A673 (cell line): Measurements from ENCODE around the gene PALLD. TPM values are rescaled to one million over a fixed set of nuclear protein-coding genes. Genes with fewer than 3 reads are reported as not detected.

Experiments used
- BruUV-seq: library from RNA; stranded (reverse); fragments of 400-500 nt; replicated peaks from 2 replicates; lab custom pipeline; 2021; lab: Mats Ljungman, UMichigan
- CTCF ChIA-PET: fragments of 300-600 bp; sonication (Branson Sonifier 250); formaldehyde crosslinking; loops from one replicate; lab custom pipeline; 2022; ENCODE audit warnings: antibody characterized with exemption; lab: Charles Lee
- POLR2A ChIA-PET: fragments of 300-600 bp; sonication (Branson Sonifier 250); formaldehyde crosslinking; loops from one replicate; lab custom pipeline; 2022; ENCODE audit warnings: antibody characterized with exemption; ENCODE audit not compliant: low non-redundant PET; lab: Charles Lee
- DNase-seq: peaks from one replicate; pipeline ENCODE4 v3.0.0-alpha.2; 2015; ENCODE audit warnings: low spot score
- H3K27ac ChIP-seq: fragments of 200-600 bp; sonication (generic); 2 replicates; pipeline ENCODE4 v1.5.1; 2016; ENCODE audit warnings: mixed run types, low read depth, mild to moderate bottlenecking, mixed read lengths, antibody characterized with exemption, low read length; ENCODE audit not compliant: poor library complexity, severe bottlenecking
- H3K27me3 ChIP-seq: fragments of 200-600 bp; sonication (generic); replicated peaks from 2 replicates; pipeline ENCODE4 v1.6.1; 2017; ENCODE audit warnings: mixed run types, low read depth, mild to moderate bottlenecking, mixed read lengths, antibody characterized with exemption, low read length; ENCODE audit not compliant: insufficient read depth, poor library complexity
- H3K36me3 ChIP-seq: fragments of 200-600 bp; sonication (generic); 2 replicates; pipeline ENCODE4 v1.6.1; 2016; ENCODE audit warnings: mixed run types, mild to moderate bottlenecking, mixed read lengths, antibody characterized with exemption, low read length; ENCODE audit not compliant: insufficient read depth, poor library complexity, severe bottlenecking
- H3K4me1 ChIP-seq: fragments of 200-600 bp; sonication (generic); 2 replicates; pipeline ENCODE4 v1.6.1; 2017; ENCODE audit warnings: mixed run types, mild to moderate bottlenecking, mixed read lengths, antibody characterized with exemption, low read length; ENCODE audit not compliant: insufficient read depth, poor library complexity, severe bottlenecking
- H3K4me3 ChIP-seq: fragments of 200-600 bp; sonication (generic); 2 replicates; pipeline ENCODE4 v1.5.1; 2016; ENCODE audit warnings: low read depth, mixed run types, mild to moderate bottlenecking, mixed read lengths, low read length; ENCODE audit not compliant: poor library complexity, severe bottlenecking
- H3K9me3 ChIP-seq: fragments of 200-600 bp; sonication (generic); 2 replicates; pipeline ENCODE4 v1.6.1; 2016; ENCODE audit warnings: mixed run types, low read depth, mild to moderate bottlenecking, mixed read lengths, antibody characterized with exemption, low read length; ENCODE audit not compliant: poor library complexity, severe bottlenecking
- EZH2 ChIP-seq: fragments of 200-600 bp; sonication (generic); IDR thresholded peaks from 2 replicates; pipeline ENCODE4 v1.6.1; 2017; ENCODE audit warnings: borderline replicate concordance, low read depth, mild to moderate bottlenecking, mixed read lengths, antibody characterized with exemption, low read length; ENCODE audit not compliant: poor library complexity, severe bottlenecking
- intact Hi-C: fragments of 100-400 bp; cut with micrococcal nuclease; formaldehyde crosslinking; loops from one replicate; pipeline ENCODE4 v1.10.0; 2022; ENCODE audit not compliant: unreplicated experiment
- total RNA-seq: library from RNA; stranded (reverse); gene quantifications from 2 replicates; pipeline ENCODE4 v1.2.3, GENCODE V29; 2021
- TF ChIP-seq, protein P1 (sequence below): fragments of 300-800, 200-600 bp; sonication (generic); conservative IDR thresholded peaks from 2 replicates; pipeline ENCODE4 v1.5.1; 2017; ENCODE audit warnings: low read depth, mild to moderate bottlenecking, antibody characterized with exemption, low read length, moderate library complexity, mixed read lengths

PALLD gene
- total RNA-seq, 1 experiment from 2014 or later, result 44.1 TPM

DNA sequence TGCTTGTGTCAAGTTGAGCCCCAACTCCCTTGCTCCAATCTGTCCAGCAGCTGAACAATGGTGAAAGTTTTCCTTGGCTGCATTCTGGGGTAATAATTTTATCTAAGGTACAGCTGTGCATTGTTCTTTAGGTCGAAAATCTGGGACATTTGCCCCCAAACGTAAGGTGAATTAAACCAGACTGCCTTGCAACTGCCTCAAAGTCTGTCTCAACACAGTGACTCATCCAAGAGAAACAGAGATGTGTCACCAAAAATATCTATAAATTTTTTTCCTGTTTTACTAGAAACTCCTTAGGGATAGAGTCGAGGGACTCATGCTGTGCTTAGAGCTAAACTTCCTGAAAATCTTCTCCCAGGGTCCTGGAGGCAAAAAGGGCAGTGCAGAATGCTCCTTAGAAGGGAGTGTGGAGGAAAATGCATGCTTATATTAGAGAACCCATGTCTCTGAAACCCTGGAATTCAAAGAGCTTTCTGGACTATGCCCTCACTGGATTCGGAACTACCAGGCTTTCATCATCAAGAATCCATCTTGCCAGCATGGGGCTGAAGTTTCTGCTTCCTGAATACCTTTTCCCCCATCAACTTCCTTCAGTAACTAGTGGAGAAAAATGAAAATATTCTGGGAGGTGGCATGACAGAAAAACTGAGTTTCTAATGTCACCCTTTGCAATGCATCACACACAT is 115.7 kb downstream of the PALLD start:
- Histone ChIP-seq H3K4me1 (peaks cover 75% of the 10 kb centered on the region), H3K27me3 (no peaks in the 10 kb centered on the region), H3K4me3 (no peak overlapping the region), H3K36me3 (no peaks in the 10 kb centered on the region), H3K27ac (peak overlapping the region; percentile 27), H3K9me3 (no peaks in the 10 kb centered on the region)
- CTCF ChIA-PET, result no interaction called here
- TF ChIP-seq, protein P1, sequence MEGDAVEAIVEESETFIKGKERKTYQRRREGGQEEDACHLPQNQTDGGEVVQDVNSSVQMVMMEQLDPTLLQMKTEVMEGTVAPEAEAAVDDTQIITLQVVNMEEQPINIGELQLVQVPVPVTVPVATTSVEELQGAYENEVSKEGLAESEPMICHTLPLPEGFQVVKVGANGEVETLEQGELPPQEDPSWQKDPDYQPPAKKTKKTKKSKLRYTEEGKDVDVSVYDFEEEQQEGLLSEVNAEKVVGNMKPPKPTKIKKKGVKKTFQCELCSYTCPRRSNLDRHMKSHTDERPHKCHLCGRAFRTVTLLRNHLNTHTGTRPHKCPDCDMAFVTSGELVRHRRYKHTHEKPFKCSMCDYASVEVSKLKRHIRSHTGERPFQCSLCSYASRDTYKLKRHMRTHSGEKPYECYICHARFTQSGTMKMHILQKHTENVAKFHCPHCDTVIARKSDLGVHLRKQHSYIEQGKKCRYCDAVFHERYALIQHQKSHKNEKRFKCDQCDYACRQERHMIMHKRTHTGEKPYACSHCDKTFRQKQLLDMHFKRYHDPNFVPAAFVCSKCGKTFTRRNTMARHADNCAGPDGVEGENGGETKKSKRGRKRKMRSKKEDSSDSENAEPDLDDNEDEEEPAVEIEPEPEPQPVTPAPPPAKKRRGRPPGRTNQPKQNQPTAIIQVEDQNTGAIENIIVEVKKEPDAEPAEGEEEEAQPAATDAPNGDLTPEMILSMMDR, result no peak
- TF ChIP-seq EZH2, result no peak
- intact Hi-C loops, result loop anchor here (2.0 kb wide), 1 partner anchor 18 kb away; no protein-coding TSS in a partner anchor
- POLR2A ChIA-PET, result no interaction called here
- BruUV-seq, result no TSS peak
- peak; percentile 55 for DNase-seq

DNA sequence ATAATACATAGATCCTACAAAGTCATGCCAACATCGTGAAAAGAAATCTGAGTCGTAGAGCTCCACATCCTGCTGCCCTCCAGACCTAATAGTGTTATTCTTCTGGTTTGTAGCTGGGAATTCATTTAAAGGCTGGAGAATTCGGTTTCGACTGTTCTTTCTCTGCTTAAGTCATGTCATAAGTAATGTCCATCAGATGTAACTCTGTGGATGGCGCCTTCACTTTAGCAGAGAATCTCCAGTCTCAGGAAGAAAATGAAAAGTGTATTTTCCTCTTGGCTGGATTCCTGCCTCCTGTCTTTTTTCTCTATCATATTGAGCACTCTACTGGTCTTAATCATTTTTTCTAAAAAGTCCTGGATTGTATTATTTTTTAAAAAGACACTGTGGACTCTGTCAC is 117.0 kb downstream of the PALLD start:
- Histone ChIP-seq H3K27me3 (no peaks in the 10 kb centered on the region), H3K36me3 (no peaks in the 10 kb centered on the region), H3K9me3 (no peaks in the 10 kb centered on the region), H3K4me1 (peaks cover 63% of the 10 kb centered on the region), H3K4me3 (no peak overlapping the region), H3K27ac (peak overlapping the region; percentile 14)
- no TSS peak for BruUV-seq
- ChIA-PET CTCF (no interaction called here), POLR2A (no interaction called here)
- DNase-seq, result no peak
- TF ChIP-seq, protein P1, result no peak
- TF ChIP-seq EZH2, result no peak
- intact Hi-C loops, result loop anchor here (2.0 kb wide), 1 partner anchor 17 kb away; no protein-coding TSS in a partner anchor

DNA sequence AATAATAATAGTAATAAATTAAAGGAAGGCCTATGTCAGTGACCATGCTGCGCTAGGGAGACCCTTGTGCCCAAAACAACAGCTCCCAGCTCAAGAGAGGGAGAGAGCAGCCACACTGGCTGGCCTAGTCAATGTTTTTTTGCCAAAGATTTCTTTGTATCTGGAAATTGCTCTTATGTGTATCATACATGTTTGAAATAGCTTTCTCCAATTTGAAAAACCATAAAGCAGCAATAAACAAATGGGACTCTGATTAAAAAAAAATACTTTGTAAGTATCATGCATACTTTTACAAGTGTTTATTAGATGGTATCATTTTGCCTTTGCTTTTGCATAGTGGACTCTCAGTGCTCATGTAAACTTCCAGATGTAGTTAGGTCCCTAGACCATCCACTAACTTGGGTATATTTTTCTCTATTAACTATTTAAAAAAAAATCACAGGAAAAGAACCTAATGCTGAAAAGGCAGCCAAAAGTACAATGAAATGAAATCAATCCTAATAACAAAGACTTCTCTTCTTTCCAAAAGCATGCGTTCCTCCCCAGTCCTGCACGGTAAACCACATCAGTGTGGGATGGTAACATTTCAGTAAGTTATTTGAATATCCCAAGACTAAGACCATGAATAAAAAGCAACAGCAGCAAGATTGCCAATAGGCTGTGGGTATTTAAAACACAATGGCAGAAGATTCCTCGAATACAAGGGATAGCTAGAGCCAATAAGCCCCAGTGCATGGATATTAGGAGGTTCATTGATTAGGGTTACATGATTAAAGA is 117.6 kb downstream of the PALLD start:
- H3K27me3 ChIP-seq, result no peaks in the 10 kb centered on the region
- no peaks in the 10 kb centered on the region for H3K36me3 ChIP-seq
- CTCF ChIA-PET, result no interaction called here
- no peaks in the 10 kb centered on the region for H3K9me3 ChIP-seq
- H3K27ac ChIP-seq, result no peak overlapping the region
- DNase-seq, result no peak
- BruUV-seq, result no TSS peak
- H3K4me1 ChIP-seq, result peaks cover 57% of the 10 kb centered on the region
- TF ChIP-seq EZH2, result no peak
- TF ChIP-seq, protein P1, result no peak
- POLR2A ChIA-PET, result no interaction called here
- intact Hi-C loops, result no loop called here
- H3K4me3 ChIP-seq, result no peak overlapping the region
